K562 (cell line): Measurements from ENCODE around the gene SPDYE3. TPM values are rescaled to one million over a fixed set of nuclear protein-coding genes. Genes with fewer than 3 reads are reported as not detected.

Experiments
- CAMTA2 ChIP-seq: fragments of 250-450 bp; sonication (Bioruptor Pico); conservative IDR thresholded peaks from 2 replicates; pipeline ENCODE4 v1.5.1; 2022
- EGR1 ChIP-seq: fragments of 450-650 bp; conservative IDR thresholded peaks from 2 replicates; pipeline ENCODE4 v1.6.1; 2017; ENCODE audit warnings: mild to moderate bottlenecking
- FOXK2 ChIP-seq, 2 experiments: fragments of 450-650 bp; IDR thresholded peaks in 1 of 2; conservative IDR thresholded peaks in 1 of 2; 2 replicates each; pipeline ENCODE4 v1.6.1; 2016; ENCODE audit warnings: low read depth in 2 of 2, mild to moderate bottlenecking in 1 of 2
- GTF2F1 ChIP-seq: IDR thresholded peaks from 2 replicates; pipeline ENCODE4 v1.6.1; 2011; ENCODE audit warnings: low read depth, low read length, improper control_type of control experiment
- NCOR1 ChIP-seq: fragments of 450-650 bp; IDR thresholded peaks from 2 replicates; pipeline ENCODE4 v1.6.1; 2016; ENCODE audit warnings: mild to moderate bottlenecking, moderate library complexity
- PHF21A ChIP-seq: fragments of 450-650 bp; IDR thresholded peaks from 2 replicates; pipeline ENCODE4 v1.6.1; 2017; ENCODE audit warnings: low read depth, borderline replicate concordance
- POLR2B ChIP-seq: fragments of 450-650 bp; IDR thresholded peaks from 2 replicates; pipeline ENCODE4 v1.6.1; 2018; ENCODE audit warnings: low read depth; ENCODE audit not compliant: partially characterized antibody
- RNF2 ChIP-seq: sonication (generic); IDR thresholded peaks from 2 replicates; pipeline ENCODE4 v1.6.1; 2016
- SUPT5H ChIP-seq: fragments of 450-650 bp; IDR thresholded peaks from 2 replicates; pipeline ENCODE4 v1.6.1; 2016
- ZNF184 ChIP-seq: sonication (generic); formaldehyde crosslinking; IDR thresholded peaks from 2 replicates; pipeline ENCODE4 v1.5.0; 2020; ENCODE audit warnings: missing genetic modification reagents
- ZNF253 ChIP-seq: fragments of 250-450 bp; sonication (Bioruptor Pico); conservative IDR thresholded peaks from 2 replicates; pipeline ENCODE4 v1.6.1; 2021; ENCODE audit warnings: mild to moderate bottlenecking
- ZNF644 ChIP-seq: fragments of 200-800 bp; sonication (Bioruptor generic); IDR thresholded peaks from 2 replicates; pipeline ENCODE4 v1.6.1; 2016; ENCODE audit warnings: low read depth, missing genetic modification characterization, missing compliant biosample characterization
- polyA plus RNA-seq, 8 experiments: library from polyadenylated mRNA; depleted of rRNA in 4 of 8; stranded (reverse) in 5 of 8; unstranded in 3 of 8; fragments of >200 nt; fragmentation: Nextera tagmentation in 2 of 8; fragmentation: Illumina TruSeq in 1 of 8; extraction: Ambion mirVana in 2 of 8; extraction: Trizol in 1 of 8; gene quantifications; 2 replicates each; pipeline versions ENCODE4 v1.2.1 to v1.2.3, GENCODE V29; 2011 to 2014; ENCODE audit warnings: inconsistent platforms in 1 of 8, missing spikeins in 1 of 8
- total RNA-seq, 7 experiments: library from RNA; depleted of rRNA in 6 of 7; stranded (reverse); fragments of >200 nt in 6 of 7; fragmentation: Illumina TruSeq in 2 of 7; extraction: Trizol in 2 of 7; gene quantifications; 2 replicates each; pipeline versions ENCODE4 v1.2.1 to v1.2.3, GENCODE V29; 2011 to 2021; ENCODE audit warnings: low replicate concordance in 1 of 7
- TF ChIP-seq, protein P1 (sequence below): sonication (generic); formaldehyde crosslinking; IDR thresholded peaks from 2 replicates; pipeline ENCODE4 v1.5.0; 2020; ENCODE audit warnings: missing genetic modification reagents
- TF ChIP-seq, protein P2 (sequence below): fragments of 250-450 bp; sonication (Bioruptor Pico); IDR thresholded peaks from 2 replicates; pipeline ENCODE4 v1.4.0; 2020; ENCODE audit warnings: borderline replicate concordance
- TF ChIP-seq, protein P3 (sequence below): fragments of 450-650 bp; IDR thresholded peaks from 2 replicates; pipeline ENCODE4 v1.6.1; 2016; ENCODE audit warnings: antibody characterized with exemption
- TF ChIP-seq, protein P4 (sequence below): sonication (generic); formaldehyde crosslinking; IDR thresholded peaks from 2 replicates; pipeline ENCODE4 v1.8.0; 2023; ENCODE audit warnings: mild to moderate bottlenecking, missing genetic modification reagents
- TF ChIP-seq, protein P5 (sequence below): fragments of 150-350 bp; IDR thresholded peaks from 2 replicates; pipeline ENCODE4 v1.6.1; 2014; ENCODE audit warnings: low read depth, mild to moderate bottlenecking, low read length, borderline replicate concordance

Gene SPDYE3
- total and polyA plus RNA-seq, 9 of the 15 experiments (the other 6 are each of a cell fraction or from before 2014, with no cell fraction given), result 0.04 to 3.3 (median 1.2) TPM; not detected in 6

DNA sequence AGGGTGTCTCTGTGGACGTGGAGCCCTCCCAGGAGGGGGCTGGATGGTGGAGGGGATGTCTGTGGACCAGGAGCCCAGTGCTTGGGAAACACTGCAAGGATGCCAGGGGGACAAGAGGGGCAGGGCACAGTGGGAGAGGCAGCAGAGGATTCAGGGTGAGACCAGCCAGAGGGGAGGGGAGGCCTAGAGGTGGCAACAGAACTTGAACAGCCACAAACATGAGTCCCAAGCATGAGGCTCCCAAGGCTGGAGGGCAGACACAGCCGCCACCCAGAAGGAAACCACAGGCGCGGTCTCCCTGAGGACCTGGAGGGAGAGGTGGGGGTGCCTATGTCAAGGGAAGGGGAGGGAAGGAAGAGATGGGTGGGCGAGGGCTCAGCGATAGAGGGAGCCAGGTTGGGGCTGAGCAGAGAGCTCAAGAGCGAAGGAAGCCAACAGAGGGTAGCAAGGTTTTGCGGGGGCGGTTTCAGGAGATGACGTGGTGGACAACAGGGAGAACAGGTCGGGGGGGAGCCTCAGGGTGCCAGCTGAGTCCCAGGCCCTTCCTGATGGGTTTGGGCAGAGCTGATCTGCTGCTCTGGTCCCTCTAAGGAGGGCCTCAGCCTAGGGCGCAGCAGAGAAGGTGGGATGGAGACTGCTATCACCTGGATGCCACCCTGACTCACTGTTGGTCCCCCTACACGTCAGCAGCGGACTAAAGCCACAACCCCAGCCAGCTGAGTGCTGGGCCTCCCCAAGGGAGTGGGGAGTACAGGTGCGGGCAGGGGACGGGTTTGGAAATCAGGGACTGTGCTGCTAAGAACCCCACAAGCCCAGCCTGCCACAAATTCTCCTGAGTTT, 59.1 kb downstream of the SPDYE3 start (continued):
- TF ChIP-seq, protein P1, sequence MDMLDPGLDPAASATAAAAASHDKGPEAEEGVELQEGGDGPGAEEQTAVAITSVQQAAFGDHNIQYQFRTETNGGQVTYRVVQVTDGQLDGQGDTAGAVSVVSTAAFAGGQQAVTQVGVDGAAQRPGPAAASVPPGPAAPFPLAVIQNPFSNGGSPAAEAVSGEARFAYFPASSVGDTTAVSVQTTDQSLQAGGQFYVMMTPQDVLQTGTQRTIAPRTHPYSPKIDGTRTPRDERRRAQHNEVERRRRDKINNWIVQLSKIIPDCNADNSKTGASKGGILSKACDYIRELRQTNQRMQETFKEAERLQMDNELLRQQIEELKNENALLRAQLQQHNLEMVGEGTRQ (CRISPR knock-in tag), result no peak
- TF ChIP-seq CAMTA2 (CRISPR knock-in tag), result no peak
- TF ChIP-seq, protein P2, sequence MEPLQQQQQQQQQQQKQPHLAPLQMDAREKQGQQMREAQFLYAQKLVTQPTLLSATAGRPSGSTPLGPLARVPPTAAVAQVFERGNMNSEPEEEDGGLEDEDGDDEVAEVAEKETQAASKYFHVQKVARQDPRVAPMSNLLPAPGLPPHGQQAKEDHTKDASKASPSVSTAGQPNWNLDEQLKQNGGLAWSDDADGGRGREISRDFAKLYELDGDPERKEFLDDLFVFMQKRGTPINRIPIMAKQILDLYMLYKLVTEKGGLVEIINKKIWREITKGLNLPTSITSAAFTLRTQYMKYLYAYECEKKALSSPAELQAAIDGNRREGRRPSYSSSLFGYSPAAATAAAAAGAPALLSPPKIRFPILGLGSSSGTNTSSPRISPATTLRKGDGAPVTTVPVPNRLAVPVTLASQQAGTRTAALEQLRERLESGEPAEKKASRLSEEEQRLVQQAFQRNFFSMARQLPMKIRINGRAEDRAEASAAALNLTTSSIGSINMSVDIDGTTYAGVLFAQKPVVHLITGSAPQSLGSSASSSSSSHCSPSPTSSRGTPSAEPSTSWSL (CRISPR knock-in tag), result 0 out of 2 replicates have a peak, but pooled peaks have one; percentile 17
- no peak for TF ChIP-seq FOXK2 (conservative IDR thresholded peaks at IDR 0.05 in 1 of 2, IDR thresholded peaks at IDR 0.05 in 1 of 2; ENCODE audit: low read depth in 2 of 2)
- TF ChIP-seq ZNF184 (CRISPR knock-in tag), result no peak
- 0 out of 2 replicates have a peak, but pooled peaks have one; percentile 18 for TF ChIP-seq NCOR1
- TF ChIP-seq GTF2F1, result no peak
- no peak for TF ChIP-seq RNF2
- TF ChIP-seq POLR2B, result peak; percentile 60
- TF ChIP-seq ZNF253 (CRISPR knock-in tag), result no peak
- TF ChIP-seq, protein P3, sequence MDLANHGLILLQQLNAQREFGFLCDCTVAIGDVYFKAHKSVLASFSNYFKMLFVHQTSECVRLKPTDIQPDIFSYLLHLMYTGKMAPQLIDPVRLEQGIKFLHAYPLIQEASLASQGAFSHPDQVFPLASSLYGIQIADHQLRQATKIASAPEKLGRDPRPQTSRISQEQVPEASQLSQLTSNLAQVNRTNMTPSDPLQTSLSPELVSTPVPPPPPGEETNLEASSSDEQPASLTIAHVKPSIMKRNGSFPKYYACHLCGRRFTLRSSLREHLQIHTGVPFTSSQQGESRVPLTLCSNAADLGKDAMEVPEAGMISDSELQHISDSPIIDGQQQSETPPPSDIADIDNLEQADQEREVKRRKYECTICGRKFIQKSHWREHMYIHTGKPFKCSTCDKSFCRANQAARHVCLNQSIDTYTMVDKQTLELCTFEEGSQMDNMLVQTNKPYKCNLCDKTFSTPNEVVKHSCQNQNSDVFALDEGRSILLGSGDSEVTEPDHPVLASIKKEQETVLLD, result no peak
- TF ChIP-seq, protein P4, sequence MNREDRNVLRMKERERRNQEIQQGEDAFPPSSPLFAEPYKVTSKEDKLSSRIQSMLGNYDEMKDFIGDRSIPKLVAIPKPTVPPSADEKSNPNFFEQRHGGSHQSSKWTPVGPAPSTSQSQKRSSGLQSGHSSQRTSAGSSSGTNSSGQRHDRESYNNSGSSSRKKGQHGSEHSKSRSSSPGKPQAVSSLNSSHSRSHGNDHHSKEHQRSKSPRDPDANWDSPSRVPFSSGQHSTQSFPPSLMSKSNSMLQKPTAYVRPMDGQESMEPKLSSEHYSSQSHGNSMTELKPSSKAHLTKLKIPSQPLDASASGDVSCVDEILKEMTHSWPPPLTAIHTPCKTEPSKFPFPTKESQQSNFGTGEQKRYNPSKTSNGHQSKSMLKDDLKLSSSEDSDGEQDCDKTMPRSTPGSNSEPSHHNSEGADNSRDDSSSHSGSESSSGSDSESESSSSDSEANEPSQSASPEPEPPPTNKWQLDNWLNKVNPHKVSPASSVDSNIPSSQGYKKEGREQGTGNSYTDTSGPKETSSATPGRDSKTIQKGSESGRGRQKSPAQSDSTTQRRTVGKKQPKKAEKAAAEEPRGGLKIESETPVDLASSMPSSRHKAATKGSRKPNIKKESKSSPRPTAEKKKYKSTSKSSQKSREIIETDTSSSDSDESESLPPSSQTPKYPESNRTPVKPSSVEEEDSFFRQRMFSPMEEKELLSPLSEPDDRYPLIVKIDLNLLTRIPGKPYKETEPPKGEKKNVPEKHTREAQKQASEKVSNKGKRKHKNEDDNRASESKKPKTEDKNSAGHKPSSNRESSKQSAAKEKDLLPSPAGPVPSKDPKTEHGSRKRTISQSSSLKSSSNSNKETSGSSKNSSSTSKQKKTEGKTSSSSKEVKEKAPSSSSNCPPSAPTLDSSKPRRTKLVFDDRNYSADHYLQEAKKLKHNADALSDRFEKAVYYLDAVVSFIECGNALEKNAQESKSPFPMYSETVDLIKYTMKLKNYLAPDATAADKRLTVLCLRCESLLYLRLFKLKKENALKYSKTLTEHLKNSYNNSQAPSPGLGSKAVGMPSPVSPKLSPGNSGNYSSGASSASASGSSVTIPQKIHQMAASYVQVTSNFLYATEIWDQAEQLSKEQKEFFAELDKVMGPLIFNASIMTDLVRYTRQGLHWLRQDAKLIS (CRISPR knock-in tag), result 0 out of 2 replicates have a peak, but pooled peaks have one; percentile 38
- no peak for TF ChIP-seq PHF21A
- peak; percentile 75 for TF ChIP-seq SUPT5H
- TF ChIP-seq, protein P5, sequence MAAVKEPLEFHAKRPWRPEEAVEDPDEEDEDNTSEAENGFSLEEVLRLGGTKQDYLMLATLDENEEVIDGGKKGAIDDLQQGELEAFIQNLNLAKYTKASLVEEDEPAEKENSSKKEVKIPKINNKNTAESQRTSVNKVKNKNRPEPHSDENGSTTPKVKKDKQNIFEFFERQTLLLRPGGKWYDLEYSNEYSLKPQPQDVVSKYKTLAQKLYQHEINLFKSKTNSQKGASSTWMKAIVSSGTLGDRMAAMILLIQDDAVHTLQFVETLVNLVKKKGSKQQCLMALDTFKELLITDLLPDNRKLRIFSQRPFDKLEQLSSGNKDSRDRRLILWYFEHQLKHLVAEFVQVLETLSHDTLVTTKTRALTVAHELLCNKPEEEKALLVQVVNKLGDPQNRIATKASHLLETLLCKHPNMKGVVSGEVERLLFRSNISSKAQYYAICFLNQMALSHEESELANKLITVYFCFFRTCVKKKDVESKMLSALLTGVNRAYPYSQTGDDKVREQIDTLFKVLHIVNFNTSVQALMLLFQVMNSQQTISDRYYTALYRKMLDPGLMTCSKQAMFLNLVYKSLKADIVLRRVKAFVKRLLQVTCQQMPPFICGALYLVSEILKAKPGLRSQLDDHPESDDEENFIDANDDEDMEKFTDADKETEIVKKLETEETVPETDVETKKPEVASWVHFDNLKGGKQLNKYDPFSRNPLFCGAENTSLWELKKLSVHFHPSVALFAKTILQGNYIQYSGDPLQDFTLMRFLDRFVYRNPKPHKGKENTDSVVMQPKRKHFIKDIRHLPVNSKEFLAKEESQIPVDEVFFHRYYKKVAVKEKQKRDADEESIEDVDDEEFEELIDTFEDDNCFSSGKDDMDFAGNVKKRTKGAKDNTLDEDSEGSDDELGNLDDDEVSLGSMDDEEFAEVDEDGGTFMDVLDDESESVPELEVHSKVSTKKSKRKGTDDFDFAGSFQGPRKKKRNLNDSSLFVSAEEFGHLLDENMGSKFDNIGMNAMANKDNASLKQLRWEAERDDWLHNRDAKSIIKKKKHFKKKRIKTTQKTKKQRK, result no peak
- peak; percentile 63 for TF ChIP-seq EGR1
- TF ChIP-seq ZNF644 (tag), result no peak
